Stimulated activated naive B cell treated with anti-CD40 and anti-IgM and Interleukin-4, amounts not matched to agents 10 μg/mL and 1 μg/mL and 100 μg/mL, for 72 hours (primary cell): ENCODE data around the gene B3GNT3.

ENCODE experiments used
- ATAC-seq, 2 donors: fragments of 150-1000 bp; cut with Tn5 transposase; replicated peaks; 2 replicates each; pipeline ENCODE4 v1.10.0; 2021; ENCODE audit warnings: moderate library complexity in 1 of 2
- DNase-seq: peaks from one replicate; pipeline ENCODE4 v3.0.0; 2021
- H3K27ac Mint-ChIP-seq: one replicate; pipeline ENCODE4 v1.8.0; 2022; ENCODE audit warnings: mild to moderate bottlenecking, mixed read lengths
- H3K27me3 Mint-ChIP-seq, 2 donors: one replicate each; pipeline ENCODE4 v1.8.0; 2022; ENCODE audit warnings: mixed read lengths in 2 of 2
- H3K36me3 Mint-ChIP-seq, 2 donors: one replicate each; pipeline ENCODE4 v1.8.0; 2022; ENCODE audit warnings: mixed read lengths in 2 of 2, mild to moderate bottlenecking in 1 of 2
- H3K4me1 Mint-ChIP-seq, 2 donors: one replicate each; pipeline ENCODE4 v1.8.0; 2022; ENCODE audit warnings: mixed read lengths in 2 of 2, mild to moderate bottlenecking in 1 of 2
- H3K4me3 Mint-ChIP-seq, 2 donors: one replicate each; pipeline ENCODE4 v1.8.0; 2022; ENCODE audit warnings: mild to moderate bottlenecking in 2 of 2, mixed read lengths in 2 of 2, moderate library complexity in 1 of 2
- H3K9me3 Mint-ChIP-seq, 2 donors: one replicate each; pipeline ENCODE4 v1.8.0; 2022; ENCODE audit warnings: mixed read lengths in 2 of 2, mild to moderate bottlenecking in 1 of 2

B3GNT3 gene

GRCh38 chr19:17861542-17862402 is 66.8 kb downstream of the B3GNT3 start:
- peaks cover 31 to 45% of the 10 kb centered on the region in 2 donors for H3K4me1 Mint-ChIP-seq
- no peaks in the 10 kb centered on the region for H3K9me3 Mint-ChIP-seq
- H3K36me3 Mint-ChIP-seq: peaks cover 42 to 70% of the 10 kb centered on the region in 2 donors
- DNase-seq (no peak), ATAC-seq (no peak)
- peak overlapping the region; percentile 100 for H3K27ac Mint-ChIP-seq
- no peaks in the 10 kb centered on the region for H3K27me3 Mint-ChIP-seq
- peak overlapping the region; percentile 96 to 100 for H3K4me3 Mint-ChIP-seq

GRCh38 chr19:17862711-17863519 is 68.0 kb downstream of the B3GNT3 start:
- H3K4me3 Mint-ChIP-seq: peak overlapping the region; percentile 96 to 100
- H3K9me3 Mint-ChIP-seq: no peaks in the 10 kb centered on the region
- peak overlapping the region; percentile 100 for H3K27ac Mint-ChIP-seq
- DNase-seq (peak; percentile 42), ATAC-seq (peak in 1 of 2 donors; percentile 7)
- peaks cover 42 to 70% of the 10 kb centered on the region in 2 donors for H3K36me3 Mint-ChIP-seq
- H3K27me3 Mint-ChIP-seq: no peaks in the 10 kb centered on the region
- peaks cover 31 to 45% of the 10 kb centered on the region in 2 donors for H3K4me1 Mint-ChIP-seq
